LNCAP (cell line): ENCODE results near the gene MGMT.

ENCODE experiments used
- CTCF ChIP-seq: fragments of 450-650 bp; IDR thresholded peaks from 2 replicates; pipeline ENCODE4 v1.5.1; 2017; ENCODE audit warnings: mild to moderate bottlenecking

The MGMT gene

DNA sequence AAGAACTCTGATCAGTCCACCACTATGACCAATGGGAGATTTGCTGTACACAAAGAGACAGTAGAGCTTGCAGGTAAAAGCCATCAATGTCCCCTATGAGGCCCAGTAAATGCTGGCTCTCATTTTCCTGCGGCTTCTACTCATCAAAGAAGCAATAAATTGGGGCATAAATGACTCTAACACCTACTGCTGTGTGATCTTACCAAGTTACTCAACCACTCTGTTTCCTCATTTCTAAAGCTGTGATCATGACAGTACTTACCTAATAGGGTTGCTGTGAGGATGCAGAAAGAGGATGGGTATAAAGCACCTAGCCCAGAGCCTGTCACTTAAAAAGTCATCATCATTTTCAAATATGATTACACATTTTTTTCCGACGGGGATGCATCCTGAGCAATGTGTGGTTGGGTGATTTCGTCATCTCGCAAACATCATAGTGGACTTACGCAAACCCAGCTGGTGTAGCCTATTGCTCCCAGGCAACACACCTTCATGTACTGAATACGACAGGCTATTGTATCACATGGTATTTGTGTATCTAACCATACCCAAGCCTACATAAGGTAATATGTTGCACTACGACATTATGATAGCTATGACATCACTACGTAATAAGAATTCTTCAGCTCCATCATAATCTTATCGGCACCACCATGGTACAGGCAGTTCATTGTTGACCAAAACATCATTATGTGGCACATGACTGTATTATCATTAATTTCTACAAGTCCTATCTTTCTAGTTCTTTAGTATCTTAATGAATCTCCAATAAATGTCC lies 7.1 kb upstream of the MGMT start:
- no peak for TF ChIP-seq CTCF

DNA sequence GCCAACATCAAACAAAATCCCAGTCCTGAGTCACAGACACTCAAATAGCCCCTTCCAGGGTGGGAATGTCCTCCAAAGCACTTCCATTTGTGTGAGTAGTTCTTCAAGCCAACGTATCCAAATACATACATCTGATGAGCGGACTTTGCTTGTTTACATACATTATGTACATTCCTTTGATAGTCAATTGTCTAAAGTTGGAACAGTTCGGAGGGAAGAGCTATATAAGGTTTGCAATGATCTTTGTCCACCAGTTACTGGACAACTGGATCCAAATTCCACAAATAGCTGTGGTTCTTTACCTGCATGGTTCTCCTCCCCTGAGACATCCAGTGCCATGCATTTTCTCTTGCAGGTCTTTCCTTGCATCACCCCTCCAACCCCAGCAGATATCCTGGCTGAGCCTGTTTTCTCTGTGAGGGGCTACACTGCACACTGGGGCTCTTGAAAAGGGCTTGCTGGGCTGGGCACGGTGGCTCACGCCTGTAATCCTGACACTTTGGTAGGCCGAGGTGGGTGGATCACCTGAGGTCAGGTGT lies 4.7 kb upstream of the MGMT start:
- no peak for TF ChIP-seq CTCF

GRCh38 chr10:129464251-129464650 lies 2.8 kb upstream of the MGMT start:
- no peak for TF ChIP-seq CTCF

DNA sequence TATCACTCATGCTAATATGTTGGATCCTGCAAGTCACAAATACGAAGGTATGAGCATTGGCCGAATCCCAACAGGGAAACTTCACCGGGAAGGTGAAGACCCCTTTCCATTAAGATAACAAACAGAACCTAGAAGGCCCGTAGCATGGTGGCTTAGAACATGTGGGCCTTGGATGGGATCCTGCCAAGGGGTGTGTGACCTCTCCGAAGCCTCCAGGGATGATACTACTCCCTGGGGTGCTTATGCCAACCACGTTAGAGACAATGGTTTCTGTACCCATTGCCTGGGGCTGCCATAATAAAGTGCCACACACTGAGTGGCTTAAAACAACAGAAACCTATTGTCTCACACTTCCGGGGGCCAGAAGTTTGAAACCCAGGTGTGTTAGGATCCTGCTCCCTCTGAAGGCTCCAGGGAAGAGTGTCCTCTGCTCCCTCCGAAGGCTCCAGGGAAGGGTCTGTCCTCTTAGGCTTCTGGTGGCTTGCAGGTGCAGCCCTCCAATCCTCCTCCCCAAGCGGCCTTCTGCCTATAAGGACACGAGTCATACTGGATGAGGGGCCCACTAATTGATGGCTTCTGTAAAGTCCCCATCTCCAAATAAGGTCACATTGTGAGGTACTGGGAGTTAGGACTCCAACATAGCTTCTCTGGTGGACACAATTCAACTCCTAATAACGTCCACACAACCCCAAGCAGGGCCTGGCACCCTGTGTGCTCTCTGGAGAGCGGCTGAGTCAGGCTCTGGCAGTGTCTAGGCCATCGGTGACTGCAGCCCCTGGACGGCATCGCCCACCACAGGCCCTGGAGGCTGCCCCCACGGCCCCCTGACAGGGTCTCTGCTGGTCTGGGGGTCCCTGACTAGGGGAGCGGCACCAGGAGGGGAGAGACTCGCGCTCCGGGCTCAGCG lies 992 bp upstream of the MGMT start:
- no peak for TF ChIP-seq CTCF

- TF ChIP-seq CTCF = no peak
Measured at GRCh38 chr10:129467359-129468064, 471 bp downstream of the MGMT start.

- TF ChIP-seq CTCF = no peak
Measured at GRCh38 chr10:129468187-129468586, 1.1 kb downstream of the MGMT start.
